IPS DF 4.7 (cell line): ENCODE measurements around the gene NDUFAF7.
"Not testable (repeated sequence)": the region's sequence is repeated elsewhere in the genome, so short reads cannot be mapped to it uniquely, and the experiment has no call there.

ENCODE experiments used
- DNase-seq: peaks from one replicate; pipeline ENCODE4 v3.0.0-alpha.2; 2013; ENCODE audit warnings: low spot score; ENCODE audit errors: extremely low read depth

The NDUFAF7 gene

GRCh38 chr2:37215250-37215649 lies 16.2 kb upstream of the NDUFAF7 start:
- DNase-seq = no peak

- DNase-seq = no peak
Measured at GRCh38 chr2:37219046-37219445, 12.4 kb upstream of the NDUFAF7 start.

- no peak for DNase-seq
Measured at GRCh38 chr2:37223131-37223530, 8.3 kb upstream of the NDUFAF7 start.

- no peak for DNase-seq
Measured at GRCh38 chr2:37224063-37224462, 7.4 kb upstream of the NDUFAF7 start.

- DNase-seq = not testable (repeated sequence)
Measured at GRCh38 chr2:37225129-37225528, 6.3 kb upstream of the NDUFAF7 start.

GRCh38 chr2:37226863-37227262 lies 4.6 kb upstream of the NDUFAF7 start:
- no peak for DNase-seq

GRCh38 chr2:37228788-37229187 lies 2.7 kb upstream of the NDUFAF7 start:
- no peak for DNase-seq

- no peak for DNase-seq
Measured at GRCh38 chr2:37230581-37230980, 877 bp upstream of the NDUFAF7 start.

- DNase-seq = no peak
Measured at GRCh38 chr2:37232131-37232933, 874 bp downstream of the NDUFAF7 start.

GRCh38 chr2:37243435-37243834 lies 12.0 kb downstream of the NDUFAF7 start:
- no peak for DNase-seq

GRCh38 chr2:37244017-37244416 lies 12.6 kb downstream of the NDUFAF7 start:
- no peak for DNase-seq

- DNase-seq = no peak
Measured at GRCh38 chr2:37244755-37245154, 13.3 kb downstream of the NDUFAF7 start.

- DNase-seq = no peak
Measured at GRCh38 chr2:37246205-37246604, 14.7 kb downstream of the NDUFAF7 start.

- no peak for DNase-seq
Measured at GRCh38 chr2:37250869-37251740, 19.6 kb downstream of the NDUFAF7 start.

- DNase-seq = no peak
Measured at GRCh38 chr2:37262522-37262921, 31.1 kb downstream of the NDUFAF7 start.

- DNase-seq = no peak
Measured at GRCh38 chr2:37263839-37264238, 32.4 kb downstream of the NDUFAF7 start.

GRCh38 chr2:37267685-37268084 lies 36.2 kb downstream of the NDUFAF7 start:
- no peak for DNase-seq

- DNase-seq = no peak
Measured at GRCh38 chr2:37268111-37268510, 36.7 kb downstream of the NDUFAF7 start.

- DNase-seq = peak; percentile 19
Measured at GRCh38 chr2:37271376-37272067, 40.1 kb downstream of the NDUFAF7 start.

- no peak for DNase-seq
Measured at GRCh38 chr2:37274359-37274965, 43.0 kb downstream of the NDUFAF7 start.

- DNase-seq = no peak
Measured at GRCh38 chr2:37276291-37276690, 44.8 kb downstream of the NDUFAF7 start.
